Astrocyte (in vitro differentiated cells and primary cell): ENCODE measurements around the gene WDR86.

Experiments used
- EZH2 ChIP-seq: IDR thresholded peaks from 2 replicates; pipeline ENCODE4 v1.6.1; 2012; ENCODE audit warnings: mild to moderate bottlenecking, low read length, inconsistent platforms; ENCODE audit not compliant: insufficient read depth
- TF ChIP-seq, protein P1 (sequence below): IDR thresholded peaks from 2 replicates; pipeline ENCODE4 v1.5.1; 2011; ENCODE audit warnings: low read depth, mild to moderate bottlenecking, inconsistent platforms, low read length, moderate library complexity; ENCODE audit not compliant: insufficient read depth

GRCh38 chr7:151416112-151416940, 6.5 kb upstream of the WDR86 start:
- no peak for TF ChIP-seq EZH2
- TF ChIP-seq, protein P1, sequence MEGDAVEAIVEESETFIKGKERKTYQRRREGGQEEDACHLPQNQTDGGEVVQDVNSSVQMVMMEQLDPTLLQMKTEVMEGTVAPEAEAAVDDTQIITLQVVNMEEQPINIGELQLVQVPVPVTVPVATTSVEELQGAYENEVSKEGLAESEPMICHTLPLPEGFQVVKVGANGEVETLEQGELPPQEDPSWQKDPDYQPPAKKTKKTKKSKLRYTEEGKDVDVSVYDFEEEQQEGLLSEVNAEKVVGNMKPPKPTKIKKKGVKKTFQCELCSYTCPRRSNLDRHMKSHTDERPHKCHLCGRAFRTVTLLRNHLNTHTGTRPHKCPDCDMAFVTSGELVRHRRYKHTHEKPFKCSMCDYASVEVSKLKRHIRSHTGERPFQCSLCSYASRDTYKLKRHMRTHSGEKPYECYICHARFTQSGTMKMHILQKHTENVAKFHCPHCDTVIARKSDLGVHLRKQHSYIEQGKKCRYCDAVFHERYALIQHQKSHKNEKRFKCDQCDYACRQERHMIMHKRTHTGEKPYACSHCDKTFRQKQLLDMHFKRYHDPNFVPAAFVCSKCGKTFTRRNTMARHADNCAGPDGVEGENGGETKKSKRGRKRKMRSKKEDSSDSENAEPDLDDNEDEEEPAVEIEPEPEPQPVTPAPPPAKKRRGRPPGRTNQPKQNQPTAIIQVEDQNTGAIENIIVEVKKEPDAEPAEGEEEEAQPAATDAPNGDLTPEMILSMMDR = no peak
